Hematopoietic multipotent progenitor cell treated with erythropoietin and hydrocortisone succinate and interleukin-3 and kit ligand, for 6 days (in vitro differentiated cells): ENCODE data around the gene WAPL.
"Not testable (repeated sequence)": the region's sequence is repeated elsewhere in the genome, so short reads cannot be mapped to it uniquely, and the experiment has no call there.

ENCODE experiments used
- DNase-seq: peaks from one replicate; pipeline ENCODE4 v3.0.0-alpha.2; 2015

WAPL gene

GRCh38 chr10:86521678-86522509 is at the start of gene WAPL:
TSS of gene WAPL (minus strand) at chr10:86521792. CDS start at chr10:86518069, 3,723 bp downstream.
- peak; percentile 96 for DNase-seq

GRCh38 chr10:86569335-86569734 is 47.7 kb upstream of the WAPL start:
- no peak for DNase-seq

- DNase-seq: not testable (repeated sequence)
Observed at GRCh38 chr10:86566518-86566917, 44.9 kb upstream of the WAPL start.

GRCh38 chr10:86563338-86563737 is 41.7 kb upstream of the WAPL start:
- DNase-seq: not testable (repeated sequence)

GRCh38 chr10:86558695-86559094 is 37.1 kb upstream of the WAPL start:
- DNase-seq: peak; percentile 29

- no peak for DNase-seq
Observed at GRCh38 chr10:86556933-86557649, 35.5 kb upstream of the WAPL start.

- DNase-seq: no peak
Observed at GRCh38 chr10:86556532-86556931, 34.9 kb upstream of the WAPL start.

GRCh38 chr10:86553639-86554038 is 32.0 kb upstream of the WAPL start:
- no peak for DNase-seq

- no peak for DNase-seq
Observed at GRCh38 chr10:86553213-86553612, 31.6 kb upstream of the WAPL start.

GRCh38 chr10:86547296-86547695 is 25.7 kb upstream of the WAPL start:
- no peak for DNase-seq

GRCh38 chr10:86545101-86545500 is 23.5 kb upstream of the WAPL start:
- peak; percentile 47 for DNase-seq

- DNase-seq: no peak
Observed at GRCh38 chr10:86540016-86540415, 18.4 kb upstream of the WAPL start.

- DNase-seq: no peak
Observed at GRCh38 chr10:86538547-86538946, 17.0 kb upstream of the WAPL start.

GRCh38 chr10:86538040-86538439 is 16.4 kb upstream of the WAPL start:
- not testable (repeated sequence) for DNase-seq

GRCh38 chr10:86536294-86536861 is 14.8 kb upstream of the WAPL start:
- peak; percentile 52 for DNase-seq

GRCh38 chr10:86535132-86535882 is 13.7 kb upstream of the WAPL start:
- DNase-seq: peak; percentile 81

GRCh38 chr10:86533328-86533727 is 11.7 kb upstream of the WAPL start:
- DNase-seq: no peak

GRCh38 chr10:86528736-86529135 is 7.1 kb upstream of the WAPL start:
- not testable (repeated sequence) for DNase-seq

GRCh38 chr10:86526606-86527005 is 5.0 kb upstream of the WAPL start:
- no peak for DNase-seq

- not testable (repeated sequence) for DNase-seq
Observed at GRCh38 chr10:86525713-86526112, 4.1 kb upstream of the WAPL start.

GRCh38 chr10:86524225-86524962 is 2.8 kb upstream of the WAPL start:
- DNase-seq: no peak

- DNase-seq: no peak
Observed at GRCh38 chr10:86523348-86523747, 1.8 kb upstream of the WAPL start.
